NB4 (cell line): Measurements from ENCODE around the gene DEFB131B.
"Not testable (repeated sequence)": the region's sequence is repeated elsewhere in the genome, so short reads cannot be mapped to it uniquely, and the experiment has no call there.

ENCODE experiments used
- DNase-seq: peaks from one replicate; pipeline ENCODE4 v3.0.0; 2010; ENCODE audit warnings: low read depth
- H3K4me3 ChIP-seq: one replicate; pipeline ENCODE4 v1.5.1; 2011; ENCODE audit warnings: mild to moderate bottlenecking, low read depth, low read length, moderate library complexity
- CTCF ChIP-seq: IDR thresholded peaks from one replicate; pipeline ENCODE4 v1.5.1; 2012; ENCODE audit warnings: low read depth, low read length
- MAX ChIP-seq: IDR thresholded peaks from 2 replicates; pipeline ENCODE4 v1.6.1; 2011; ENCODE audit warnings: low read depth, low read length
- MYC ChIP-seq: IDR thresholded peaks from 2 replicates; pipeline ENCODE4 v1.6.1; 2011; ENCODE audit warnings: low read depth, low read length
- POLR2A ChIP-seq: IDR thresholded peaks from 2 replicates; pipeline ENCODE4 v1.6.1; 2011; ENCODE audit warnings: mild to moderate bottlenecking; ENCODE audit not compliant: insufficient read length; ENCODE audit errors: extremely low read depth

The DEFB131B gene

GRCh38 chr11:71878059-71878458 lies at the start of gene DEFB131B:
Gene DEFB131B, plus strand, starts transcription at chr11:71878453. Its CDS starts 0 bp downstream, at chr11:71878453.
- not testable (repeated sequence) for DNase-seq, H3K4me3 ChIP-seq

GRCh38 chr11:71829247-71829646 lies 49.0 kb upstream of the DEFB131B start:
- DNase-seq, H3K4me3 ChIP-seq: not testable (repeated sequence)

- not testable (repeated sequence) for DNase-seq, H3K4me3 ChIP-seq
These were observed 48.6 kb upstream of the DEFB131B start for GRCh38 chr11:71829686-71830085.

- not testable (repeated sequence) for DNase-seq, H3K4me3 ChIP-seq
These were observed 45.4 kb upstream of the DEFB131B start, which contains the start of gene DEFB108B for GRCh38 chr11:71832811-71833210. Gene DEFB108B, plus strand, starts transcription at chr11:71833200. Its CDS starts 0 bp downstream, at chr11:71833200.

GRCh38 chr11:71842720-71843119 lies 35.5 kb upstream of the DEFB131B start:
- DNase-seq, H3K4me3 ChIP-seq: not testable (repeated sequence)

GRCh38 chr11:71843355-71843754 lies 34.9 kb upstream of the DEFB131B start:
- DNase-seq, H3K4me3 ChIP-seq: not testable (repeated sequence)

GRCh38 chr11:71843858-71844257 lies 34.4 kb upstream of the DEFB131B start:
- DNase-seq, result no peak
- TF ChIP-seq CTCF (no peak), MAX (no peak), MYC (no peak), POLR2A (no peak)
- H3K4me3 ChIP-seq, result no peak overlapping the region

- not testable (repeated sequence) for H3K4me3 ChIP-seq, DNase-seq
These were observed 24.4 kb upstream of the DEFB131B start for GRCh38 chr11:71853895-71854294.

- not testable (repeated sequence) for DNase-seq
These were observed 22.4 kb upstream of the DEFB131B start for GRCh38 chr11:71855880-71856279.

GRCh38 chr11:71860835-71861234 lies 17.4 kb upstream of the DEFB131B start:
- DNase-seq, H3K4me3 ChIP-seq: not testable (repeated sequence)

More at GRCh38 chr11:71855880-71856279, 22.4 kb upstream of the DEFB131B start:
- H3K4me3 ChIP-seq, result not testable (repeated sequence)

- DNase-seq, result peak; percentile 69
- H3K4me3 ChIP-seq, result not testable (repeated sequence)
- peak; percentile 70 for TF ChIP-seq CTCF
These were observed 14.2 kb upstream of the DEFB131B start for GRCh38 chr11:71863978-71864627.

GRCh38 chr11:71867209-71867608 lies 11.0 kb upstream of the DEFB131B start:
- not testable (repeated sequence) for H3K4me3 ChIP-seq, DNase-seq

- not testable (repeated sequence) for DNase-seq, H3K4me3 ChIP-seq
These were observed 8.3 kb upstream of the DEFB131B start for GRCh38 chr11:71869931-71870330.

- H3K4me3 ChIP-seq, DNase-seq: not testable (repeated sequence)
These were observed 7.6 kb upstream of the DEFB131B start for GRCh38 chr11:71870661-71871060.

- DNase-seq, H3K4me3 ChIP-seq: not testable (repeated sequence)
These were observed 2.0 kb upstream of the DEFB131B start for GRCh38 chr11:71876262-71876661.

- not testable (repeated sequence) for DNase-seq, H3K4me3 ChIP-seq
These were observed 7.6 kb downstream of the DEFB131B start for GRCh38 chr11:71885806-71886205.
